ENCODE measurements around the gene TMEM131.
A peak's percentile ranks its signal among the peaks of the same experiment; 100 is the strongest.

- TF ChIP-seq CTCF (IDR thresholded peaks at IDR 0.05): no peak
- peak in 2 of 3 donors; percentile 11 to 39 for TF ChIP-seq POLR2AphosphoS5 (IDR thresholded peaks at IDR 0.05)
- no peak for TF ChIP-seq EP300 (IDR thresholded peaks at IDR 0.05; ENCODE audit: low read depth)
- TF ChIP-seq POLR2A (IDR thresholded peaks at IDR 0.05): no peak
These were observed 30.6 kb downstream of the TMEM131 start for GRCh38 chr2:97965116-97965515.

All from transverse colon (tissue), 4 donors.